ENCODE data around the gene IGSF5. TPM values are rescaled to one million over a fixed set of nuclear protein-coding genes. Genes with fewer than 3 reads are reported as not detected.

The IGSF5 gene
- total RNA-seq, 1 donor from 2014 or later = 0.77 TPM

DNA sequence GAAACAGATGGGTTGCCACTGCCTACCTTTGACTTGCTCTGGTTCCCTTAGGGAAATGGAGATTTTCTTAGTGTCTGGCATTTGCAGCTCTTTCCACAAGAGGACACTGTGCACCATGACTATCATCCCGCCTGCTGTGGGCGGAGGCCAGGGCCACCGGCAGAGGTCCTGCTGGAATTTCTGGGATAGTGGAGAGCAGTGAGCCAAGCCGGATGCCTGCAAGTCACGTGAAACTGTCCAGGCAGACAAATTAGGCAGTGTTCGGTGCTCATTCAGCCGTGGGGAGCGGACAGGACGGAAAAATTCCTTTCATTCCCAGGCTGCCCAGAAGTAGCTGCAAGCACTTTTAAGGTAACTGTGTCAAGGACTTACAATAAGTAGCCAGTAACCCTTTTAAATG is 43.4 kb downstream of the IGSF5 start:
- peak overlapping the region; percentile 44 for H3K4me3 Mint-ChIP-seq
- peaks cover 13% of the 10 kb centered on the region for H3K4me1 Mint-ChIP-seq
- peaks cover 7% of the 10 kb centered on the region for H3K9me3 Mint-ChIP-seq
- H3K36me3 Mint-ChIP-seq (ENCODE audit: low read depth) = no peaks in the 10 kb centered on the region
- peak; percentile 70 for DNase-seq (ENCODE audit: low read depth, low spot score)
- TF ChIP-seq, protein P1, sequence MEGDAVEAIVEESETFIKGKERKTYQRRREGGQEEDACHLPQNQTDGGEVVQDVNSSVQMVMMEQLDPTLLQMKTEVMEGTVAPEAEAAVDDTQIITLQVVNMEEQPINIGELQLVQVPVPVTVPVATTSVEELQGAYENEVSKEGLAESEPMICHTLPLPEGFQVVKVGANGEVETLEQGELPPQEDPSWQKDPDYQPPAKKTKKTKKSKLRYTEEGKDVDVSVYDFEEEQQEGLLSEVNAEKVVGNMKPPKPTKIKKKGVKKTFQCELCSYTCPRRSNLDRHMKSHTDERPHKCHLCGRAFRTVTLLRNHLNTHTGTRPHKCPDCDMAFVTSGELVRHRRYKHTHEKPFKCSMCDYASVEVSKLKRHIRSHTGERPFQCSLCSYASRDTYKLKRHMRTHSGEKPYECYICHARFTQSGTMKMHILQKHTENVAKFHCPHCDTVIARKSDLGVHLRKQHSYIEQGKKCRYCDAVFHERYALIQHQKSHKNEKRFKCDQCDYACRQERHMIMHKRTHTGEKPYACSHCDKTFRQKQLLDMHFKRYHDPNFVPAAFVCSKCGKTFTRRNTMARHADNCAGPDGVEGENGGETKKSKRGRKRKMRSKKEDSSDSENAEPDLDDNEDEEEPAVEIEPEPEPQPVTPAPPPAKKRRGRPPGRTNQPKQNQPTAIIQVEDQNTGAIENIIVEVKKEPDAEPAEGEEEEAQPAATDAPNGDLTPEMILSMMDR (conservative IDR thresholded peaks at IDR 0.05) = peak; percentile 94
- no peaks in the 10 kb centered on the region for H3K27me3 Mint-ChIP-seq (ENCODE audit: low read depth)
- no peak overlapping the region for H3K27ac Mint-ChIP-seq (ENCODE audit: unreplicated experiment)

DNA sequence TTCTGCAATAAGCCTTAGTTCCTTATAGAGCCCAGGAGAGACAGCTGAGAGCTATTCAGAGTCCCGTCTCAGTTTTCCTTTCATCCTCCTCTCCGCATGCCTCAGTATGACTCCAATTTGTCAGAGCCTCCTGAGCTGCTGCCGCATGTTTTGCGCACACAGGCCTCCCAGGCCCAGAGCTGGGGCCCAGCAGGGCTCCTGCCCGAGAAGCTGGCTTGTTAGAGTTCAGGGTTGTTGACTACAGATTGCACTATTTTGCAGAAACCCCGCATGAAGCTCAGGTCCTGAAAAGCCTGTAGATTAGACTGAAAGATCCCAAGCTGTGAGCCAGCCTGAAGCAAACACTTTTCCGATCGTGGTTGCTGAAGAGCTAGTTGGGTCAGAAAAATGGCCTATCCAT is 51.5 kb downstream of the IGSF5 start:
- no peaks in the 10 kb centered on the region for H3K36me3 Mint-ChIP-seq (ENCODE audit: low read depth)
- peaks cover 6% of the 10 kb centered on the region for H3K4me1 Mint-ChIP-seq
- TF ChIP-seq, protein P1 (conservative IDR thresholded peaks at IDR 0.05) = no peak
- no peak for DNase-seq (ENCODE audit: low read depth, low spot score)
- no peaks in the 10 kb centered on the region for H3K27me3 Mint-ChIP-seq (ENCODE audit: low read depth)
- H3K4me3 Mint-ChIP-seq = no peak overlapping the region
- no peak overlapping the region for H3K27ac Mint-ChIP-seq (ENCODE audit: unreplicated experiment)
- peaks cover 1% of the 10 kb centered on the region for H3K9me3 Mint-ChIP-seq

DNA sequence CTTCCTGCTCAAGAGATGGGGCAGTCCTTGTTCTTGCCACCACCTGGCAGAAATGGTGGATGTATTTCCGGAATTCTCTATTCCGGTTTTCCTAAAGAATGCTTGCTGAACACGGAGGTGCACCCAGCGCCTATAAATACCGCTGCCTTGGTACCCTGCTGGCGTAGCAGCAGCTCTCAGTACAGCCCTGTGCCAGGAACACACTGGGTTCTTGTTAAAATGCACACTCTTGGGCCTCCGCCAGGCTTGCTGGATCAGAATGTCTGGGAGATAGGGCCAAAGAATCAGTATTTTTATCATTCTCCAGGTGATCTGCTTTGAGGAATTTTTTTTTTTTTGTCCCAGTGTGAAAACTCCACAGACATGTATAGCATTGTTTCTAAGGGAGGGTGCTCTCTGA is 54.2 kb downstream of the IGSF5 start:
- no peaks in the 10 kb centered on the region for H3K36me3 Mint-ChIP-seq (ENCODE audit: low read depth)
- no peaks in the 10 kb centered on the region for H3K9me3 Mint-ChIP-seq
- no peaks in the 10 kb centered on the region for H3K27me3 Mint-ChIP-seq (ENCODE audit: low read depth)
- H3K4me1 Mint-ChIP-seq = peaks cover 6% of the 10 kb centered on the region
- H3K27ac Mint-ChIP-seq (ENCODE audit: unreplicated experiment) = no peak overlapping the region
- TF ChIP-seq, protein P1 (conservative IDR thresholded peaks at IDR 0.05) = no peak
- DNase-seq (ENCODE audit: low read depth, low spot score) = no peak
- H3K4me3 Mint-ChIP-seq = no peak overlapping the region

DNA sequence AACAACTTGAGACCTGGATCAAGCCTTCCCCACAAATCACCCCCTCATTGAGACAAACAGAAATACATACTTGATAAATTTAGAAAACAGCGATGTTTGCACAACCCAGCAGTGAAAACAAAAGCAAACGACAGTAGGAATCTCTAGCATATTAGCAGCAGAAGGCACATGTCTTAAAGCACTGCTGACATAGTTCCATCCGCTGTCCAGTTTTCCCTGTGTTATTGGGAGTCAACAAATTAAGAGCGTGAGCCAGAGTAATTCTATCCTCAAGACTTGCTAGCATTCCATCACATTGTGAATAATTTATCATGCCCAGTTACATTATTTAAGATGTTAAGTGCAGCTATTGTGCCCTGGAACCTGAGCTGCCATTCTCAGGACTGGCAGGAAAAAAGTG is 55.3 kb downstream of the IGSF5 start:
- Mint-ChIP-seq H3K36me3 (ENCODE audit: low read depth) (no peaks in the 10 kb centered on the region), H3K4me3 (no peak overlapping the region), H3K4me1 (peaks cover 6% of the 10 kb centered on the region), H3K27me3 (ENCODE audit: low read depth) (no peaks in the 10 kb centered on the region), H3K27ac (ENCODE audit: unreplicated experiment) (no peak overlapping the region), H3K9me3 (no peaks in the 10 kb centered on the region)
- TF ChIP-seq, protein P1 (conservative IDR thresholded peaks at IDR 0.05) = no peak
- DNase-seq (ENCODE audit: low read depth, low spot score) = no peak

DNA sequence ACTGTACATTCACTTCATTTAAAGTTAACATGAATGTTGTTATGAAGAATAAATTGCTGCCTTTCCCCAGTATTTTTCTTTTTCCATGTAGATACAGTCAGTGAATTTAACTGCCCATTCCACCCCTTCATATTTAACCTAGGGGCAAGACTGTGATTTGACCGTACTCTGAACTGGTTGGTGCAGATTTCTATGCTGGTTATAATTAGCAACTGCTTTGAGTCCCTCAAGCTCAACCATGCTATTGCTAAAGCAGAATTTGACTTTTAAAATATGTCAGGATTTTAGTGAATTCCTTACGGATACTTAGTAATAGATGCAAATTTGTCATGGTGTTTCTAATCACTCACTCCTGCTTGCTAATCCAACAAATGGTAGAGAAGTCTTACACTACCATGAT is 57.2 kb downstream of the IGSF5 start:
- Mint-ChIP-seq H3K9me3 (peaks cover 2% of the 10 kb centered on the region), H3K27me3 (ENCODE audit: low read depth) (no peaks in the 10 kb centered on the region), H3K4me3 (no peak overlapping the region), H3K27ac (ENCODE audit: unreplicated experiment) (no peak overlapping the region), H3K4me1 (no peaks in the 10 kb centered on the region), H3K36me3 (ENCODE audit: low read depth) (no peaks in the 10 kb centered on the region)
- DNase-seq (ENCODE audit: low read depth, low spot score) = no peak
- TF ChIP-seq, protein P1 (conservative IDR thresholded peaks at IDR 0.05) = no peak

DNA sequence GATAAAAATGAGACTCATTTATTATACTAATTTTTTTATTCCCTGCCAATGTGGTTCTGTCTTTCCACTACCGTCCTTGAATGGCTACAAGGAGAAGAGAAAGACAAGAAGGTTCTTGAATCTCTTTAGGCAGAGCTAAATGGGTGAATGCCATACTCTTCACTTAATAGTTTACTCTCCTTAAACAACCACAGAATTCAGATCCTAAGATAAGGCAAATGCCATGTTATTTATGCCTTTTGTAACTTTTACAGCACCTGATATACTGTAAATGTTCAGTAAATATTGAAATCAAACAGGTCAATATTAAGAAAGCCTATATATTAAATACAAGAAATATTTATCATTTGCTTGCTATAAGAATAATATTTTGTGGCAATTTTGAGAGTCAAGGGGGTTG is 58.4 kb downstream of the IGSF5 start:
- Mint-ChIP-seq H3K27me3 (ENCODE audit: low read depth) (no peaks in the 10 kb centered on the region), H3K9me3 (peaks cover 2% of the 10 kb centered on the region), H3K4me1 (no peaks in the 10 kb centered on the region), H3K4me3 (no peak overlapping the region), H3K36me3 (ENCODE audit: low read depth) (no peaks in the 10 kb centered on the region), H3K27ac (ENCODE audit: unreplicated experiment) (no peak overlapping the region)
- no peak for DNase-seq (ENCODE audit: low read depth, low spot score)
- TF ChIP-seq, protein P1 (conservative IDR thresholded peaks at IDR 0.05) = no peak

Measured in neural crest cell (in vitro differentiated cells).